Breast epithelium (tissue), 4 donors: ENCODE results near the gene SLC9A5. TPM values are rescaled to one million over a fixed set of nuclear protein-coding genes. Genes with fewer than 3 reads are reported as not detected.

Source experiments
- DNase-seq, 2 donors: peaks; one replicate each; pipeline ENCODE4 v3.0.0-alpha.2; 2019; ENCODE audit warnings: low spot score in 2 of 2
- H3K27ac ChIP-seq, 2 donors: fragments of 200-600 bp; sonication (generic) in 1 of 2; one replicate each; pipeline ENCODE4 v1.5.1; 2016 to 2019; ENCODE audit warnings: mild to moderate bottlenecking in 1 of 2
- H3K27me3 ChIP-seq, 2 donors: fragments of 200-600 bp; sonication (generic) in 1 of 2; one replicate each; pipeline versions ENCODE4 v1.5.1 to v1.6.0; 2017 to 2019; ENCODE audit warnings: control low read depth in 1 of 2, mild to moderate bottlenecking in 1 of 2
- H3K36me3 ChIP-seq: fragments of 200-600 bp; one replicate; pipeline ENCODE4 v1.5.1; 2019
- H3K4me1 ChIP-seq, 2 donors: fragments of 200-600 bp; sonication (generic); one replicate each; pipeline ENCODE4 v1.5.1; 2016 to 2019; ENCODE audit warnings: control low read depth in 1 of 2
- H3K4me3 ChIP-seq, 3 donors: fragments of 200-600 bp; sonication (generic); 1 replicate in 2 of 3; 2 replicates in 1 of 3; pipeline ENCODE4 v1.5.1; 2016 to 2019; ENCODE audit warnings: mild to moderate bottlenecking in 3 of 3, moderate library complexity in 2 of 3
- H3K9me3 ChIP-seq, 2 donors: fragments of 200-600 bp; sonication (generic) in 1 of 2; one replicate each; pipeline ENCODE4 v1.5.1; 2016 to 2019; ENCODE audit warnings: control low read depth in 1 of 2
- POLR2A ChIP-seq: fragments of 450-650 bp; IDR thresholded peaks from one replicate; pipeline ENCODE4 v1.6.1; 2016; ENCODE audit warnings: antibody characterized with exemption, mild to moderate bottlenecking, moderate library complexity
- POLR2AphosphoS5 ChIP-seq, 3 donors: sonication (generic); formaldehyde crosslinking; IDR thresholded peaks; one replicate each; pipeline ENCODE4 v1.6.1; 2017; ENCODE audit warnings: antibody characterized with exemption in 3 of 3
- intact Hi-C: fragments of 100-400 bp; cut with DNase I; formaldehyde crosslinking; loops from one replicate; pipeline ENCODE4 v1.15.1; 2023; ENCODE audit warnings: low total_unique reads
- total RNA-seq, 3 donors: library from RNA; depleted of rRNA; stranded (reverse); fragments of >200 nt; gene quantifications; one replicate each; pipeline ENCODE4 v1.1.0, GENCODE V29; 2016
- TF ChIP-seq, protein P1 (sequence below), 3 donors: fragments of 450-650 bp; IDR thresholded peaks; one replicate each; pipeline ENCODE4 v1.5.1; 2016 to 2017; ENCODE audit warnings: antibody characterized with exemption in 3 of 3, mild to moderate bottlenecking in 3 of 3, moderate library complexity in 3 of 3

SLC9A5 gene
- total RNA-seq, 3 donors from 2014 or later: 0.96 to 2.3 (median 1.3) TPM

DNA sequence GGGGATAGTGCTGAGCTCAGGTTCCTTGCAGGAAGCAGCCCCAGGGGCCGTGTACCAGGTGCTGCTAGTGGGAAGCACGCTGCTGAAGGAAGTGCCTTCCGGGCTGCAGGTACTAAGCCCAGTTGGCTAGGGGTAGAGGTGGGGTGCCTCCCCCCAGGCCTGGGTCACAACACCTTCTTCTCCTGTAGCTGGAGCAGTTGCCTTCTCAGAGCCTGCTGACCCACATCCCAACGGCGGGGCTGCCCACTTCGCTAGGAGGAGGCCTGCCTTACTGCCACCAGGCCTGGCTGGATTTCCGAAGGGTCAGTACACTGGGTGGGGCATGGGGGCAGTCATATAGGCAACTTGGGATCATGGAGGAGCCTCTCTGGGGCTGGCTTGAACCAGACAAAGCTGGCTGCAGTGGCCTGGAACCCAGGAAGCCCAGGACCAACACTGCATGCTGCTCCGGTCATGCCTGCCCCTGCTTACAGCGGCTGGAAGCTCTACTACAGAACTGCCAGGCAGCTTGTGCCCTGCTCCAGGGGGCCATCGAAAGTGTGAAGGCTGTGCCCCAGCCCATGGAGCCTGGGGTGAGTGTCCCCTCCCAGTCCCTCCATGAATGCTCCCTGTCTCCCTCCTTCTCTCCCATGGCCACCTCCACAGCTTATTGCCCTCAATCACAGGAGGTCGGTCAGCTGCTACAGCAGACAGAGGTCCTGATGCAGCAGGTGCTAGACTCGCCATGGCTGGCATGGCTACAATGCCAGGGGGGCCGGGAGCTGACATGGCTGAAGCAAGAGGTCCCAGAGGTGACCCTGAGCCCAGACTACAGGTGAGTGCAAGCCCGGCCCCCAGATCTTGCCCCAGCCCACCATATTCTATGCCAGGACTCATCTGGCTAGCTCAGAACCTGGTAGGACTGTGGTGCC, 33.0 kb downstream of the SLC9A5 start:
- TF ChIP-seq, protein P1, sequence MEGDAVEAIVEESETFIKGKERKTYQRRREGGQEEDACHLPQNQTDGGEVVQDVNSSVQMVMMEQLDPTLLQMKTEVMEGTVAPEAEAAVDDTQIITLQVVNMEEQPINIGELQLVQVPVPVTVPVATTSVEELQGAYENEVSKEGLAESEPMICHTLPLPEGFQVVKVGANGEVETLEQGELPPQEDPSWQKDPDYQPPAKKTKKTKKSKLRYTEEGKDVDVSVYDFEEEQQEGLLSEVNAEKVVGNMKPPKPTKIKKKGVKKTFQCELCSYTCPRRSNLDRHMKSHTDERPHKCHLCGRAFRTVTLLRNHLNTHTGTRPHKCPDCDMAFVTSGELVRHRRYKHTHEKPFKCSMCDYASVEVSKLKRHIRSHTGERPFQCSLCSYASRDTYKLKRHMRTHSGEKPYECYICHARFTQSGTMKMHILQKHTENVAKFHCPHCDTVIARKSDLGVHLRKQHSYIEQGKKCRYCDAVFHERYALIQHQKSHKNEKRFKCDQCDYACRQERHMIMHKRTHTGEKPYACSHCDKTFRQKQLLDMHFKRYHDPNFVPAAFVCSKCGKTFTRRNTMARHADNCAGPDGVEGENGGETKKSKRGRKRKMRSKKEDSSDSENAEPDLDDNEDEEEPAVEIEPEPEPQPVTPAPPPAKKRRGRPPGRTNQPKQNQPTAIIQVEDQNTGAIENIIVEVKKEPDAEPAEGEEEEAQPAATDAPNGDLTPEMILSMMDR (IDR thresholded peaks at IDR 0.05): no peak
- intact Hi-C loops: loop anchor here (5.0 kb wide), 1 partner anchor 379 kb away; no protein-coding TSS in a partner anchor
- H3K27ac ChIP-seq: no peak overlapping the region
- DNase-seq: no peak
- no peak overlapping the region for H3K4me3 ChIP-seq
- no peaks in the 10 kb centered on the region for H3K9me3 ChIP-seq
- peaks cover 7 to 8% of the 10 kb centered on the region in 2 donors for H3K4me1 ChIP-seq
- no peaks in the 10 kb centered on the region for H3K27me3 ChIP-seq
- no peaks in the 10 kb centered on the region for H3K36me3 ChIP-seq

DNA sequence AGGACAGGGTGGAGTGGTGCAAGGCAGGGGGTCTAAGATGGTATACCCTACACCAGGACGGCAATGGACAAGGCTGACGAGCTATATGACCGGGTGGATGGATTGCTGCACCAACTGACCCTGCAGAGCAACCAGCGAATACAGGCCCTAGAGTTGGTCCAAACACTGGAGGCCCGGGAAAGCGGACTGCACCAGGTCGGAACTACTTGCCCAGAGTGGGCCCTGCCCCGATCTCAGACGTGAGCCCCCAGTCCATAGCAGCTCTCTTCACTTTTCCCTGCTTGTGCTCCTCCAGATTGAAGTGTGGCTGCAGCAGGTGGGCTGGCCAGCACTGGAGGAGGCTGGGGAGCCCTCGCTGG, 33.6 kb downstream of the SLC9A5 start:
- Histone ChIP-seq H3K36me3 (no peaks in the 10 kb centered on the region), H3K27me3 (no peaks in the 10 kb centered on the region), H3K4me1 (peaks cover 6 to 8% of the 10 kb centered on the region in 2 donors), H3K27ac (no peak overlapping the region), H3K9me3 (no peaks in the 10 kb centered on the region), H3K4me3 (no peak overlapping the region)
- no peak for DNase-seq
- intact Hi-C loops: loop anchor here (5.0 kb wide), 1 partner anchor 380 kb away; no protein-coding TSS in a partner anchor
- TF ChIP-seq POLR2AphosphoS5 (IDR thresholded peaks at IDR 0.05): no peak
- no peak for TF ChIP-seq POLR2A
- TF ChIP-seq, protein P1 (IDR thresholded peaks at IDR 0.05): no peak

DNA sequence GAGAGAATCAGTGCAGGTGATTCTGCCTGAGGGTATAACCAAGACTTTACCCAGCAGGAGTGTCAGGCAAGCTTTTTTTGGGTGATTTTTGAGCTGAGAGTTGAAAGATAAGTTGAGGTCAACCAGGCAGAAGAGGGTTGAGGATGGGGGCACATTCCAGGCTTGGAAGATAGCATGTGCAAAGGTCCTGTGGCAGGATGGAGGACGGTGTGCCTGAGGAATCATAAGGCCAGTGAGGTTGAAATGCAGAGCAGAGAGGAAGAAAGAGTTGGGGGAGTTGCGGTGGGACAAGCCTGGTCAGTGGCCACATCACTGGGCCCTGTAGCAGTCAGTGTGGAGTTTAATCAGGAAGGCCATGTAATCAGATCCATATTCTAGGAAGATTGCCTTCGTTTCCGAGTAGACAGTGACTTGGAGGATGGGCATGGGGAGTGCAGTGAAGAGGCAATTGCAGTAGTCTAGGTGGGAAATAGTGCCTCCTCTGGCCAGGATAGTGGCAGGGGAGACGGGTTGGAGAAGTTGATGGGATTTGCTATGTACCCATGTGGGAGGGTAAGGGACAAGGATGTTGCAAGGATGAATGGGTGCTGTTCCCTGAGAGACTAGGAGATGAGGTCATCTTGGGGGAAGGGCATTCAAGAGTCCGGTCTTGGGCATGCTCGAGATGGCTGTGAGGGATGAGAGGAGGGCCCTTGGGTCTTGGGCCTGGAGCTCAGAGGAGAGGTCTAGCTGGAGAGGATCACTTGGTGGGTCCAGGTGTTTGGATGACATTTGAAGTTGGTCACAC, 34.5 kb downstream of the SLC9A5 start:
- Histone ChIP-seq H3K27ac (no peak overlapping the region), H3K27me3 (no peaks in the 10 kb centered on the region), H3K36me3 (no peaks in the 10 kb centered on the region), H3K4me3 (no peak overlapping the region), H3K9me3 (no peaks in the 10 kb centered on the region), H3K4me1 (peaks cover 1 to 3% of the 10 kb centered on the region in 2 donors)
- intact Hi-C loops: loop anchor here (5.0 kb wide), 1 partner anchor 381 kb away; no protein-coding TSS in a partner anchor
- TF ChIP-seq, protein P1 (IDR thresholded peaks at IDR 0.05): no peak
- TF ChIP-seq POLR2AphosphoS5 (IDR thresholded peaks at IDR 0.05) (no peak), POLR2A (no peak)
- no peak for DNase-seq

DNA sequence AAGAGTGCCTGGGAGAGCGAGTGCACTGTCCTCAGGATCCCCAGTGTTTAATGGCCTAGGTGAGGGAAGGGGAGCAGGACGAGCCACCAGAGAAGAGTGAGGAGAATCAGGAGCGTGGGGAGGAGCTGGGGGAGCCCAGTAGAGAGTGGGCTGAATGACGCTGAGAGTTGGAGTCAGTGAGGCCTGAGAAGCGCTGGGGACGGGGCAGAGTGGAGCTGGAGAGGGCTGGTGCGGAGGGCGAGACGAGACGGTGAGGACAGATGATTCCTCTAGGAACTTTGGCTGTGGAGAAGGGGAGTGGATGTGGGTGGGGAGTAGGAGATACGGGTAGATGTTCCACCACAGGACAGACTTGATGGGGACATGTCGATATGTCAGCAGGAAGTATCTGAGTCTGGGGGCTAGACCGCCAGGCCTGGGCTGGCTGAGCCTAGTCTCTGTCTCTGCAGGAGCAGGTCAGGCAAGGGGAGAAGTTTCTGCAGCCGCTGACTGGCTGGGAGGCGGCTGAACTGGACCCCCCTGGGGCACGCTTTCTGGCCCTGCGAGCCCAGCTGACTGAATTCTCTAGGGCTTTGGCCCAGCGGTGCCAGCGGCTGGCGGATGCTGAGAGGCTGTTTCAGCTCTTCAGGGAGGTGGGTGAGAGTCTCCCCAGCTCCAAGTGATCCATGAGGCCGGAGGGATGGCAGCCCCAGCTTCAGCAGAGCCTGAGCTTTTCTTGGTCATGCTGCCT, 35.2 kb downstream of the SLC9A5 start:
- TF ChIP-seq POLR2A (no peak), POLR2AphosphoS5 (IDR thresholded peaks at IDR 0.05) (no peak)
- TF ChIP-seq, protein P1 (IDR thresholded peaks at IDR 0.05): no peak
- no peak for DNase-seq

More for the DNA sequence above, 35.2 kb downstream of the SLC9A5 start:
- no peaks in the 10 kb centered on the region for H3K27me3 ChIP-seq
- H3K4me1 ChIP-seq: peaks cover 0 to 3% of the 10 kb centered on the region in 2 donors
- intact Hi-C loops: loop anchor here (5.0 kb wide), 1 partner anchor 382 kb away; no protein-coding TSS in a partner anchor
- no peaks in the 10 kb centered on the region for H3K9me3 ChIP-seq
- H3K36me3 ChIP-seq: no peaks in the 10 kb centered on the region
- H3K4me3 ChIP-seq: no peak overlapping the region
- H3K27ac ChIP-seq: no peak overlapping the region
